Sciatic nerve (tissue), 2 donors: ENCODE data around the gene ADGRA1. TPM values are rescaled to one million over a fixed set of nuclear protein-coding genes. Genes with fewer than 3 reads are reported as not detected.
A peak's percentile ranks its signal among the peaks of the same experiment; 100 is the strongest.
"Not testable (repeated sequence)": the region's sequence is repeated elsewhere in the genome, so short reads cannot be mapped to it uniquely, and the experiment has no call there.

Experiments
- ATAC-seq: fragments of 200-7000 bp; cut with Tn5 transposase; one replicate; pipeline ENCODE4 v1.9.1; 2020; ENCODE audit warnings: mild to moderate bottlenecking, moderate library complexity
- DNase-seq: peaks from one replicate; pipeline ENCODE4 v3.0.0-alpha.2; 2020; ENCODE audit warnings: low spot score
- intact Hi-C: fragments of 100-400 bp; cut with DNase I; formaldehyde crosslinking; loops from one replicate; pipeline ENCODE4 v1.14.2; 2022
- total RNA-seq: library from RNA; stranded (reverse); fragmentation: NEBNext Ultra II Directional; extraction: Animal tissue kit (Norgen Biotek cat#: 25700); gene quantifications from one replicate; pipeline ENCODE4 v1.2.1, GENCODE V29; 2021
- donor health status: DM: no; HTN: no; CAD: no.
- donor health status: DM: no; HTN: no; CAD: no.

The ADGRA1 gene
- total RNA-seq, 1 donor from 2014 or later = 0.13 TPM

DNA sequence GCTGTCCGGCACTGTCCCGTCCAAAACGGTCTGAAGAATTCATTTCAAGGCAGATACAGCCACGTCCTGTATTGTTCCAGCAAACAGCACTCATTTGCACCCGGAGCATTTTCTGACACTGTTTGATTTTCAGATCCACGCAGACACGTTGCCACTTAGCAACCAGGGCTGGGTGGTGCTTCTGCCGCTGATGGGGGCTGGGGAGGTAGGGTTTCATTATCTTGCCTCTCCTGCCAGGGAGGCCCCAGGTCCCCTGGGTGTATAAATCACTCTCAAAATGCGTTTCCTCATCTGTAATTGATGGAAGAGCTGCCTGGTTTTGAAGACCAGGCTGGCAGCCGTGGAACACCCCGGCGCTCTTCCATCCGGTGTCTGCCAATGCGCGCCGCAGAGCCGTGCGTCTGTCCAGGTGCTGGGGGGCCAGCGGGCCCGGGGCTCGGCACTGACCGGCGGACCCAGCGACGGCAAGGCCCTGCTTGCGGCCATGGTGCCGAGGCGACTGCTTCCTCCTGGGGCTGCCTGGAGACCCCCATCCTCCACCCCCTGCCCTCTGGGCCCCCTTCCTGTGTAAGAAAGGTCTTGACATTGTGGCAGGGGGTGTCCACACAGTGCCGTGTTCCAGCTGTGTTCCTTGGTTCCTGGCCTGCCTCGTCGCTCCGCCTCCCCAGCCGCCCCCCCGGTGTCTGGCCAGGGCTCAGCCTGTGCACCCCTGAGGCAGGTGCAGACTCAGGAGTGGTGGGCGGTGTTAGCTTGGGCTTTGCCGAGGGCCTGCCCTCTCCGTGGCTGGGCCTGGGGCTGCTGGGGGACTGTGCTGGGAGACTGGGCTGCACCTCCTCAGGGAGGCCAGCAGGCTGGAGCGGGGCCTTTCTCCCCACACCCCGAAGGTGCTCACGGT is 16.6 kb downstream of the ADGRA1 start:
- intact Hi-C loops = no loop called here
- no peak for ATAC-seq
- DNase-seq = no peak

DNA sequence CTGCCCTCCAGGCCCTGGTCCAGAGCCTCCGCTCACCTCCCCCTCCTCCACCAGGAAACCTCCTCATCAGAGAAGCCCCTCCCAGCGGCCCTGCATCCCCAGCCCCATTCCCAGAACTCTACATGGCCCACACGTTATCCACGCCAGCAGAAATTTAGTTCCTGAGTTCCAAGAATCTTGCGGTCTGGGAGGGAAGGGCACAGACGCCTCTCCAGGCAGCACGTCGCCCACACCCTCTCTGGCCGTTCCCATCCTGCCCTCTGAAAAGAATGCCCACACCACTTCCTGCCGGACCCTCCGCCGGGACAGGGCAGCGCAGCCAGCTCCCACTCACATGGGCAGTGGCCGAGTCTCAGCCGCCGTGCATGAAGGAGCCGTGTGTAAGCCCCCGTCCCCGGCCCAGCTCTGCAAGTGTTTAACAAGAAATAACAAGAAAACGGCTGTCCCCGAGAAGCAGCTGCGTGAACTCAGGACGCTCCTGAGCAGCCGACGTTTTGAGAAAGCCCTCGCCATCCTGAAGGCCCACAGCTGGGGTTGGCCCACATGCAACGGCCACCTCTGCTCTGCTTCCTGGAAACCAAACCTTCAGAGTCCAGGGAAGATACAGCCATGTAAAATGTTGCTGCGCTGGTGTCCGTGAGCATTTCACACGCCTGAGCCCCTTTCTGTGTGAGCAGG is 17.4 kb downstream of the ADGRA1 start:
- intact Hi-C loops = no loop called here
- ATAC-seq (peak; percentile 59), DNase-seq (no peak)

DNA sequence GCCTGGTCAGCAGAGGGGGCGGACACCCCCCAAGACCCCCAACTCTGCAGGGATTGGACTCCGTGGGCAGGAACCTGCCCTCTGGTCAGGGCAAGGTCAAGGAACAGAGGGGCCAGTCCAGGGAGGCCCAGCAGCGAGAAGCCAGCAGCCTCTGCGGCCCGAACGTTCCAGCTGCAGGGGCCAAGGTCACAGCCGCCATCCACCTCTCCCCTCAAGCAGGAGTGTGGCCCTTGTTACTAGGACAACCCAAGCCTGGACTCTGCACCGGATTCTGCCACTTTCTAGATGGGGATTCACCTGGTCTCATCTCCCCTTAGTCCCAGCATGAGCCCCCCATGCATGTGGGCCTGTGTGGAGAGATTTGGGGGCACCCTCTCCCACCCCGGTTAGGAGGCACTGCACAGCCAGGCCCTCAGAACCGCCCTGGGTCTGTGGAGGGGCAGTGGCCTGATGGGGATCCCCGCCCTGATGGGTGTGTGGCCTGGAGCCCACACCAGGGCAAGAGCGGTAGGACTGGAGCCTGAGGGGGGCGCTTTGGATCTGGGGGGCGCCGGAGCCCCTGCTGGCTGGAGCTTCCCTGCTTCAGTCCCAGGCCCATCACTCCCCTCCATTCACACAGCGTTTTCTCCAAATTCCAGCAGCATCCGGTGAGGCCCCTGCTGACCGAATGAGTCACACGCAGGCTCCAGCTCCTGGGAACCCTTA is 18.1 kb downstream of the ADGRA1 start:
- intact Hi-C loops = no loop called here
- DNase-seq = no peak
- no peak for ATAC-seq

DNA sequence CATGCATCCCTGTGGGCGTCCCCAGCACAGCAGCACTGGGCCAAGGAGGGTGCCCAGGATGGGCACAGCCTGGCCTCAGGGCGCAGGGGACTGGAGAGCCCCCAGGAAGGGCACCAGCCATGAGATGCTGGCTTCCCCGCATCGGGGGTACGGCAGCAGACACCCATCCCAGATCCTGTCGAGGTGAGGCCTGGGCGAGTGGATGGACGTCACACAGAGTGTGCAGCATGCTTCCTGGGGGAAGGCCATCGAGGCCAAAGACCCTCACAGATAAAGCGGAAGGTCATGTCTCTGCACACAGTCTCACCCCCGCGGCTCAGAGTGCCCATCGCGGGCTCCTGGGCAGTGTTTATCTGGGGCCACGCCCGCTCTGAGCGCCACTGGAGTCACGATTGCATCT is 18.8 kb downstream of the ADGRA1 start:
- intact Hi-C loops = no loop called here
- ATAC-seq (no peak), DNase-seq (no peak)

DNA sequence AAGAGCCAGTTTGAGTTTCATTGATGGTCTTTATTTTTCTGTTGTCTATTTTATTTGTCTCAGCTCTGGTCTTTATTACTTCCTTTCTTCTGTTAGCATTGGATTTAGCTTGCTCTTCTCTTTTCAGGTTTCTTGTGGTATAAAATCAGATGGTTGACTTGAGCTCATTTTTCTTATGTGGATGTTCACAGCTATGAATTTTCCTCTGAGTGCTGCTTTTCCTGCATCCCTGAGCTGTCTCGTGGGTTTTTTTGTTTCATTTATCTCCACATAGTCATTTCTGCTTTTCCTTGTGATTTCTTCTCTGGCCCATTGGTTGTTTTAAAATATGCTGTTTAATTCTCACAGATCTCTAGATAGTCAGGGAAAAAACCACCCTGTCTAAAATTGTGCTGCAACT is 19.7 kb downstream of the ADGRA1 start:
- no peak for ATAC-seq
- intact Hi-C loops = no loop called here
- no peak for DNase-seq

DNA sequence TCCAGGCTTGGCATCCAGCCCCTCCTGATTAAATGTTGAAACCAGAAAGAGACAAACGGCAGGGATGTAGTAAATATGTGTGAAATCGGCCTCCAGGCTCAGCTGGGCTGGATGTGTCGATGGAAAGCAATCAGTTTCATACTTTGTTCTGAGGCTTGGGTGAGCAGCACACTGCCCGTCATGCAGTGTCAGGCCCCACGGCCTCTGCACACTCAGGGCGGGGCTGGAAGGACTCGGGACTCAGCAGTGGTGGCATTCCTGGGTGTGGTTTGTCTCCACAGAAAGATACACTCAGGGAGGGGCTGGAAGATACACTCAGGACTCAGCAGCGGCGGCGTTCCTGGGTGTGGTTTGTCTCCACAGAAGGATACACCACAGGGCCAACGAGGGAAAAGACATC is 22.0 kb downstream of the ADGRA1 start:
- intact Hi-C loops = no loop called here
- ATAC-seq (peak; percentile 39), DNase-seq (no peak)

DNA sequence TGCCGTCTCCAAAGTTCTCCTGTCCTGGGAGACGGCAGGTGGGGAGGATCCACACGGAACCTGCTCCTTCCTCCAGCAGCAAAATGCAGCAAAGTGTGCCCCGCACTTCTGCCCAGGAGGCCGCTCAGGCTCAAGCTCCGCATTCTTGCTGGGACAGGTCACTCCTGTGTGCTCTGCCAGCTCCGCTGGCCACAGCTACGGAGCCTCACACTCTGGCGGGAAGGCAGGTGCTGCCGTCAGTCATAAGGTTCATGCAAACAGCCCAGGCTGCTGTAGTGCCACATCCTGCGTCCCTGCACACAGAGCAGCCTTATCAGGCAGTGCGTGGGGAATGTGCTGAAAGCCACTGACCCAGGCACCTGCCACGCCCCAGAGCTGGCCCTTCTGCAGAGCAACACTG is 22.4 kb downstream of the ADGRA1 start:
- intact Hi-C loops = no loop called here
- DNase-seq (no peak), ATAC-seq (peak; percentile 54)

DNA sequence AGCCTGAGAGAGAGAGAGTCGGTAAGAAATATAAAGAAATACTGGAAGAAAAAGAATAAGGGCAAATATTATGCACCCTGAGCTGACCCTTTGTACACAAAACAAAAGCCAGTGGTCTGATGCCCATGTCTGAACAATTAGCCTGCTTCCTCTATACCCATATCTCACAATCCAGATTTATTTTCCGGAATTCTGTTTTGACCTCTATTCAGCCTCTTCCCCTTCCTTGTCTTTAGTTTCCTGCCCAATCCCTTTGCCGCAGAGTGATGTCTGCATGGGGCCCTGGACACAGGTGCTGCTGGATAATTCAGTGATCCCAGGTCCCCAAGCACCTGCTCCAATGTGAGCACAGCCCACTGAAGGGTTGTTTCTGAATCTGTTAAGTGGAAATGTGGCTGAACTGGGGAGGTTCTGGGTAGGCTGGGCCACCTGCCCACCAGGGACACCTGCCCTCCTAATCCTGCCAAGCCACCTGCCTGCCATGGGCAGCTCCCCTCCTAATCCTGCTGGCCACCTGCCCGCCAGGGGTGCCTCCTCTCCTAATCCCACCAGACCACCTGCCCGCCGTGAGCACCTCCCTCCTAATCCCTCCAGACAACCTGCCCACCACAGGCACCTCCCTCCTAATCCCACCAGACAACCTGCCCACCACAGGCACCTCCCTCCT is 23.0 kb downstream of the ADGRA1 start:
- DNase-seq (no peak), ATAC-seq (no peak)
- intact Hi-C loops = no loop called here

DNA sequence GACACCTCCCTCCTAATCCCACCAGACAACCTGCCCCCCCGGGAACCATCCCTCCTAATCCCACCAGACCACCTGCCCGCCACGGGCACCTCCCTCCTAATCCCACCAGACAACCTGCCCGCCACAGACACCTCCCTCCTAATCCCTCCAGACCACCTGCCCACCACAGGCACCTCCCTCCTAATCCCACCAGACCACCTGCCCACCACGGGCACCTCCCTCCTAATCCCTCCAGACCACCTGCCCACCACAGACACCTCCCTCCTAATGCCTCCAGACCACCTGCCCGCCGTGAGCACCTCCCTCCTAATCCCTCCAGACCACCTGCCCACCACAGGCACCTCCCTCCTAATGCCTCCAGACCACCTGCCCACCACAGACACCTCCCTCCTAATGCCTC is 23.9 kb downstream of the ADGRA1 start:
- ATAC-seq, intact Hi-C loops, DNase-seq: not testable (repeated sequence)

DNA sequence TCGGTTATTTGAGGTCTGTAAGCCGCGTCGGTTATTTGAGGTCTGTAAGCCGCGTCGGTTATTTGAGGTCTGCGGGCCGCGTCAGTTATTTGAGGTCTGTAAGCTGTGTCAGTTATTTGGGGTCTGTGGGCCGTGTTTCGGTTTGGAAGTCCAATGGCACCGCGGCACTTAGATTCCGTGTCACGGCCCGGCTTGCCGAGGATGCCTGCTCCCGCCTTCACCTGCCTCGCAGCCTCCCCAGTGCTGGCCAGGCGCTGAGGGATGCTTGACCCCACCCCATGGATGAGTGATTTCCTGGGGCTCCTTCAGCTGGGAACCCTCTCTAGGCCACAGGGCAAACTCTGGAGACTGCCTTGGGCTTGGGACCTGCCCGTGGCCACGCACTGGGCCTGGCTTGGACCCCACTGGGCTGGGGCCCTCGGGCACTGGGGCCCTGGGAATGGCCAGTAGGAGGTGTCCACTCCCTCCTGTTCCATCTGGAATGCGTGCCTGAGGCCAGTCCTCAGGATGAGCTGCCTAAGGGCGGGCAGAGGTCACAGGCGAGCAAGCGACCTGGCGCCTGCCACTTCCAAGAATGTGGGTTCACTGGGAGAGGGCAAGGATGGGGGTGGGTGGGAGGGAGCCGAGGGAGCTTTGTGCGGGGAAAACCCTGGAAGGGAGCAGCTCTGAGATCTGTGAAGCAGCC is 25.6 kb downstream of the ADGRA1 start:
- ATAC-seq (no peak), DNase-seq (no peak)
- intact Hi-C loops = no loop called here

DNA sequence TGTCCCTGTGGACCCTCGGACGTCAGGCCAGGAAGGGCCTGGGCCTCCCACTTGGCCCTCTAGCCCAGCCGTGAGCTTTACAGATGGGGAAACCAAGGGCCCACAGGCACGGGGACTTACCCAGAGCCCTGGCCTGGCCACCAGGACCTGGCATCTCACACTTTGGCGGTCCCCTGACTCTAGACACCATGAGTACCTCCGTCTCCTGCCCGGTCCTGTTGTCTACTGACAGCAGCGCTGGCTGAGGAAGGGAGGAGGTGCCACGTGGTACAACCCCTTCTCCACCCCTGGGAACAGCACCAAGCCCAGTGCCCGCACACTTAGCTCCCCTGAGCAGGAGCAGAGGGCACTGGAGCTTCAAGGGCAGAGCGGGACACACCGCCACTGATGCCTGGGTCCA is 26.1 kb downstream of the ADGRA1 start:
- DNase-seq (no peak), ATAC-seq (no peak)
- intact Hi-C loops = no loop called here

DNA sequence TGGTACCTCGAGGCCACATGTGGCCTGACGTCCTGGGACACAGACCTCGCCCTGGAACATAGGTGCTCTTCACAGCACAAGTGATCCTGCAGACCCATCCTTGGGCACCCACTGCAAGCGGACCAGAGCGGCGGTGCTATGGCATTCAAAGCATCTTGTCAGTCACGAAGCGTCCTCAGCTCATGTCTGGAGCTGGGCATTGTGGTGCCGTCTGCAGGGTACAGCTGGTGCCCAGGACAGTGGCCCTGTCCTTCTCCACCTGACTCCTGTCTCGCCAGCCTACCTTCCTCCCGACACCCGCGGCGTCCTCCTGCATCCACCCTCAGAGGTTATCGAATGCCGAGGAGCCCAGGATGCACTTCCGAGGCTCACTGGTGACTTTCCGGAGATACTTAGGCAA is 26.5 kb downstream of the ADGRA1 start:
- intact Hi-C loops = no loop called here
- ATAC-seq (no peak), DNase-seq (no peak)

DNA sequence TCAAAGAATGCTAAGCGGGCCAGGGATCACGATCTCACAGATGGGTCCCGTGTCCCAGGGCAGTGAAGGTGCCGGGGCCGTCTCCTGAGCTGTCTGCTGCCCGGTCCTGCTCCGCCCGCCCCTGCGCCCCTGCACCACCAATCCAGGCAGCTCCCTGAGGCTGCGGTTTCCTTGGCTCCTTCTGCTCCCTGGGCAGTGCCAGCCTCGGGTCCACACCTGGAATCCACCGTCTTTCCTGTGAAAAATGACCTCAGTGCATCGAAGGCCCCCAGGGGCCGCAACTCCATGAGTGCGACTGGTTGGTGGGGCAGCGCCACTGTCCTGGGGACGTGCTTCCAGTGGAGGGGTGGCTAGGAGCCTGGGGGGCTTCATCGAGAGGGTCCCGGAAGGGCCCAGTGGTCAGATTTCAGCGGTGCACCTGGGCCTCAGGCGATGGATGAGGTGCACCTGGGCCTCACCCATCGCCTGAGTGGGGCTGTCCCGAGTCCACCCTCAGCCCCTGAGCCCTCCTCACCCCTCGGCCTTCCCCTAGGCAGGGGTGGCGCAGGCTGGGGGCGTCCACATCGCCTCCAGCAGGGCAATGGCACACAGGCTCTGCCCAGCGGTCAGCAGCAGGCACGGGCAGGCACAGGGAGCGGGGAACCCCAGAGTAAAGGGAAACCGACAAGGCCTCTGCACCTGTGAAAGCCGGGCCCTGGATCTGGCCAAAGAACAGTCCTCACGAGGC is 27.2 kb downstream of the ADGRA1 start:
- intact Hi-C loops = no loop called here
- no peak for DNase-seq
- no peak for ATAC-seq

DNA sequence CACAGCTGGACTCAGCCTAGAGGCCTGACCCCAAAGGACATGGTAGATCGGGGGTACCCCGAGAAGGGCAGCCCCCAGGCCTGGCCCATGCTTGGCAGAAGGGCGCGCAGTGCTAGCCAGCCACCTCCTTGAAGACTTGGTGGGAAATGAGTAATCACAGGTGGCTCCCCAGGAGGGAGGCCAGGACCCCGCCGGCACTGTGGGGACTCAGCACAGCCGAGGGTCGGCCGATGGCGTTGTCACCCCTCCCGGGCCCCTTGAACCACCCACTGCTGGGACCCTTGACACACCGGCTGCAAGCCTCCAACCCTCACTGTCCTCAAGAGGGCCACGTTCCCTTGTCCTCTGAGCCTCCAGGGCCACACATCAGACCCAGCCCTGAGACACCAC is 27.7 kb downstream of the ADGRA1 start:
- peak; percentile 17 for ATAC-seq

DNA sequence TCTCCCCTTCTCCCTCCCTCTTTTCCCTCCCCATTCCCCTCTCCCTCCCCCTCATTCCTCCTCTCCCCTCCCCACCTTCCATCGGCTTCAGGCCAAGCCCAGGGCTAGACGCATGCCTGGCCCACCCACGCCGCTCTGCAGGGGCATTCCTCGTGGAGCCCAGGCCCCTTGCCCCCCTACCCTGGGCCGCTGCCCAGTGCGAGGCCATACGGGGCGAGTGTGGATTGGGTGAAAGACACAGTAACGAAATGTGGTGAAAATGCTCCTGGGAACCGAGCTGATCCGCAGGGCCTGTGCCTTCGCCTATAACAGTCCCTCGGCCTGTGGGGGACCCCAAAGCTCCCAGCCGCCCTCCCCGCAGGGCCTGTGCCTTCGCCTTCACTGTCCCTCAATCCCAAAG is 28.3 kb downstream of the ADGRA1 start:
- ATAC-seq = peak; percentile 20
- intact Hi-C loops = no loop called here
- DNase-seq = no peak

More for the DNA sequence above, 27.7 kb downstream of the ADGRA1 start:
- no peak for DNase-seq
- intact Hi-C loops = no loop called here

DNA sequence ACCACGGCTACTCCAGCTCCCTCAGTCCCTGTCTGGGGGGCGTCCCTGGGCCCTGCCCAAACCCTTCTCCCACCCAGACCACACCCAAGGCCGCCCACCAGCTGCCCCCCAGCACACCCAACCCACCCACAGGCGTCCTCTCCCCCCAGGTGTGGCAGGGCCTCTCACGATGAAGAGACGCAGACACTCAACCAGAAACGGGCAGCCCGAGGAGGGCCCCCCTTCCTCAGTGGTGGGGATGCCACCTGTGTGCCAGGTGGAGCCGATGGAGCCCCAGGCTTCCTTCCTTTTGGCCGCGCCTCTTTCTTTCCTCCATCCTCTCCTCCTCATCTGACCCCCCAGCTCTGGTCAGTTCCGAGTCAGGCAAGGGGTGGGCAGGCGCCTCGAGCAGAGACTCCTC is 28.7 kb downstream of the ADGRA1 start:
- intact Hi-C loops = no loop called here
- DNase-seq = no peak
- peak; percentile 15 for ATAC-seq

DNA sequence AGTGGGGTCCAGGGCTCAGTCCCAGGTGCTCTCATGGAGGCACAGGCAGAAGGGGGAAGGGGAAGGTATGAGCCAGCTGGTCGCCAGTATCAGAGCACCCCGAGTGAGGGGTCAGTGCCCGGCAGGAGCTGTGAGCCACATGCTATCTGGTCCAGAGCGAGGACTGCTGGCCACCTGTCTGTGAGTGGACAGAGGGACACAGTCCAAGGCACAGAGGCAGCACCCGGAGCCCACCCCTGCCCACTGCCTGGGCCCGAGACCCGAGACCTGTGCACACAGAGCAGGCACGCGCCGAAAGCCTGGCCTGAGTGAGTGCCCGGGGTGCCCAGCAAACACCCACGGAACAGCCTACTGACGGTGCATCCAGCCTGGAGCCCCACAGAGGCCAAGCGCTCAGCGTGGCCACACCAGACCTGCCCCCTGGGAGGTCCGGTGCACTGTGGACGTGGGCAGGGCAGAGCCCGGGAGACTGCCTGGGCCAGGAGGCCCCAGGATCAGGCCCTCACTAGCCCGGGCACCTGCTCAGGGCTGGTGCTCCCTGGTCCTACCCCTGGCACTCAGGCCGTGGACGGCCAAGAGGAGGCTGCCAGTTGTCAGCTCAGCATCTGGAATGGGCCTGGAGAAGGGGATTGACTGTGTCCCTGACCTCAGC is 29.4 kb downstream of the ADGRA1 start:
- ATAC-seq (no peak), DNase-seq (no peak)
- intact Hi-C loops = no loop called here

DNA sequence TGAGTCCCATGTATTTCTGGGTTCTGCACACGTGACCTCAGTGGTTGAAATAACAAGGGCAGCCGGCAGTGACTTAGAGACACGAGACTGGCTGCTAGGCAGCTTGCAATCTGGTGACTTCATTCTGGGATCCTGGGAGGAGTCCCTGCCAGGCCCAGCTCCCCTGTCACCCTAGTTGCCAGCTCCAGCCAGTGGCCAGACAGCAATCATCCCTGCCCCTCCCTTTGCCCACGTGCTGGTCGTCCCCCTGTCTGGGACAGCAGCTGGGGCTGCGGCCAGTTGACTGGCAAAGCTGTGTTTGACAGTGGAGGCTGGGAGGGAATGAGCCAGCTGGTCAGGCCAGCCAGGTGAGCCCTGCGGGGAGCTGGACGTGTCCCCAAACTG is 30.0 kb downstream of the ADGRA1 start:
- no peak for DNase-seq
- intact Hi-C loops = no loop called here
- ATAC-seq = no peak
